ENCODE results near the gene NME8. TPM values are rescaled to one million over a fixed set of nuclear protein-coding genes. Genes with fewer than 3 reads are reported as not detected.

The NME8 gene
- total RNA-seq, 1 experiment from 2014 or later: not detected

DNA sequence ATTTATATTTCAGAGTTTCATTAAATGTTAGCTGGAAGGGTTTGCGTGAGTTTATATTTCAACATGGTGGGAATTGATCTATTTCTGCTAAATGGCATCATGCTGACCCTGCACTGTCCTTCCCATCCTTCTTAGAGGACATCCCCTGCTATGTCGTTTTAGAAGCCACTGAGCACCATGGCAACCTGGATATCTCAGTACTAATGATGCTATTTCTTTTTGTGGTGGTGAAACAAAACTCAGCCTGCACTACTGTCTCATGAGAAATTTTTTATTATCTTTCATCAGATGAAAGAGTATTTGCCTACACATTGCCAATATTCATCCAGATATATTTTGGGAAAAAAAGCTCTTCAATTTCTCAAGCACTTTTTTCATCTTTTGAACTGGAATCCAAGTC lies 84.1 kb downstream of the NME8 start:
- no peak for DNase-seq (ENCODE audit: low spot score)

DNA sequence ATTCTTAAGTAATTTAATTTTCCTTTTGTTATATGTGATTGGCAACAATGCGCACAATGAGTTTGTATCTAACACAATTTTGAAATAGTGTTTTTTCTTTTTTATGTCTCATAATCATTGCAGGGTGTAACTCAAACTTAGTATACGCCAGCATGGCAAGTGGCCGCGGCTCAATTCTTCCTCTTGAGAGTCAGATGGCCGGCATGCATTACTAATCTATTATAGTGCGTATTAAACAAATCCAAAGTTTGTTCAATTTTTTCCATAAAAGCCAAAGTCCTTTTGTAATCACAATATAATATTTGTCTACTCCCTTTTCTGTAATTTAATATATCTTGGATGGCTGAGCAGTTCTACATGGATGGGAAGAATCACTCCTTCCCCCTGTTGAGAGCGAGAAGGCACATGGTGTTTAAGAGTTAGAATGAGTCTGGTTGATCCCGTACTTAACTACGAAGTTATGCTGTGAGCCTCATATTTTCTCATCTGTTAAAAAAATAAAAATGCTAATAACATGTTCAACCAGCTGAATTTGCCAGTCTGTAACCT lies 84.7 kb downstream of the NME8 start:
- no peak for DNase-seq (ENCODE audit: low spot score)

DNA sequence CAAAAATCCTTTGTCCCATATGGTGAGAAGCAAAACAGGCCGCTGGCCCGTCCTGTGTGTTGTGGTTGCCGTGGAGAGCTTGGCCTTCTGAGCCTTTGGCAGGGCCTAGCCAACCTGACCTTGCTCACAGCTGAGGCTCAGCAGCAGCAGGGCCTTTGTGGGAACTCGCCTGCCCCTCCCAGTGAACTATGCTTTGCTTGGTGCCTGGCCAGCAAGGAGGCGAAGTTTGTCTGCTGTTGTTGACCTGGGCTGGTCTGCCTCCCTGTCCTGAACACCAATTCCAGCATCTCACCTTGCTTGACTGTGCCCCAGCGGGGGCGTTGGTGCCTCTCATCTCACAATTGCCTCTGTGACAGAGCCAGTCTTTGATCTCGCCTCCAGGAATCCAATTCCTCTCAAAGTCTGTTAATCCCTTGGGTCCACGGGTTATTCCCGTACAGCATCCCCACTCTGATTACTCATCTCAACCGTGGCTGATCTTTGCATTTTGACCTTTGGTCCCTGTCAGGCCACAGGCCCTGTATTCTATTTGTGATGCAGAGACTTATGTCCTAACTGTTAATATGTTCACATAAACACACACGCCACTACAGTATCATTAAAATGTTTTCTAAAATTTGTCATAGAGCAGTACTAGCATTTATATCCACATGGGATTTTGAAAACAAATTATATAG lies 94.7 kb downstream of the NME8 start:
- no peak for DNase-seq (ENCODE audit: low spot score)

DNA sequence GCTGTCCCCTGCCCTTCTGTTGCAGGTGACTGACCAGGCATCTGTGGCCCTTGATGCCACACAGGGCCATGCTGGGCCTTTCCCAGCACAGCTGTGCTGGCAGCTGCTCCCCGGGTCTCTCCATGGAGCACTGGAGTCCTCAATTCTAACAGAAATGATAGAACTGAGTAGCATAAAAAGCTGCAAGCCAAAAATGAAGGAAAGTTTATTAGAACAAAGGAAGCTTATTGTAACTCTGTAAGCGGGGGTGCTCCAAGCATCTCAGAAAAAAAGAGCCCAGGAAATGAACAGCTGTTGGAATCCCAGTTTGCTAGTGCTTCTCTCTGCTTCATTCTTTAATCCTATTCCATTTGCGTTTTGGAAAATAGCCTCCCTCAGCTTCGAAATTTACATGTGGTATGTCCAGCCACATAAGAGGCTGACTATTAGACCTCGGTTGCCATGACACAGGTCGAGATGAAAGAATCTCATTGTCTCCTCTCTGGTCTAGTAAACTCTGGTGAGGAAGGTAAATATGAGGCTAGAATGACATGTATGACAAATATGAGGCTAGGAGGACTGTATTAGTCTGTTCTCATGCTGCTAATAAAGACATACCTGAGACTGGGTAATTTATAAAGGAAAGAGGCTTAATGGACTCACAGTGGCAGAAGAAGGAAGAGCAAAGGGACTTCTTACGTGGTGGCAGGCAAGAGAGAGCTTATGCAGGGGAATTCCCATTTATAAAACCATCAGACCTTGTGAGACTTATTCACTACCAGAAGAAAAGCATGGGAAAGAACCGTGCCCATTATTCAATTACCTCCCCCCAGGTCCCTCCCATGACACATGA lies 95.7 kb downstream of the NME8 start:
- no peak for DNase-seq (ENCODE audit: low spot score)

DNA sequence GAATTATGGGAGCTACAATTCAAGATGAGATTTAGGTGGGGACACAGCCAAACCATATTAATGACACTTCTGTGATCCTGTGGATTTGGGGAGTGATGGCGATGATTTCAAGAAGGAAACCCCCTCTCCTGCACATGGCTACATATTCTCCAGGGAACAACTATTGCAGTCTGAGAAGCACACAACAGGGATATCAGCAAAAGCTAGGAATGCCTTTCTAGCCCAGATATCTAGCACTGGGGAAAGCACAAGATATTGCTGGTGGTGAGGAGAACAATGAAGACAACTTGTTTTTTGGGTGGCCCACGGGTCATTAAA lies 96.3 kb downstream of the NME8 start:
- DNase-seq (ENCODE audit: low spot score): no peak

DNA sequence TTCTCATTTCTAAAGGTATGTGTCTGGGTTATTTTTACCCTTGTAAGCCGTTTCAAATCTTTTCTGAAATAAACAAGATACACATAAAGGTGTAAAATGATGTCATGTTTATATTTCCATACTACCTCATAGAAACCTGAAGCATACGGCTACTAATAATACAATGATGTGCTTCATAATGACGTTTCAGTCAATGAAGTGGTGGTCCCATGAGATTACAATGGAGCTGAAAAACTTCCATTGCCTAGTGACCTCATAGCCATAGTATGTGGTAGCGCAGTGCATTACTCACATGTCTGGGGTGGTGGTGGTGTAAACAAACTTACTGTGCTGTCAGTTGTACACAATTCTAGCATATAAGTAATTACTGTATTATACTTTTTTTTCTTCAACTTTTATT lies 96.9 kb downstream of the NME8 start:
- DNase-seq (ENCODE audit: low spot score): peak; percentile 35

GRCh38 chr7:37947138-37947940 lies 98.9 kb downstream of the NME8 start:
- no peak for DNase-seq (ENCODE audit: low spot score)

DNA sequence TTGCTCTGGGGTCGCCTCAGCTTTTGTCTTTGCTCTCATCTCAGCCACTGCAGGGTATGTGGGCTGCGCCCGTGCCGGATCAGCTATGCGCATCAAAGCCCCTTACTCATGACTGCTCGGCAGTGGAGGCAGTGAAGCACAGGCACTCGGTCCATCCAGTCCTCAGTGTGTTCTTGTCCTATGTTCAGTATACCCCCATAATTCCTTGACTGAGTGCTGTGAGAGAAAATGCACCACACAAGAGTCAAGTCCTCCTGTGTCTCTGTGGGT lies 99.5 kb downstream of the NME8 start:
- no peak for DNase-seq (ENCODE audit: low spot score)

Other genes with a start within 250 kb of the NME8 start
- gene GPR141, start 164.8 kb upstream of the NME8 start, total RNA-seq (2014; rRNA removed; shearing (Covaris generic)): 0.69 TPM in 1 of 2 replicates, not detected in the other
- gene SFRP4, start 68.2 kb downstream of the NME8 start, total RNA-seq (2014; rRNA removed; shearing (Covaris generic)): 0.84 TPM in 1 of 2 replicates, not detected in the other
- gene EPDR1, start 72.0 kb downstream of the NME8 start, total RNA-seq (2014; rRNA removed; shearing (Covaris generic)): 51.9 and 64.0 TPM in 2 replicates

Data from A172 (cell line).